ENCODE measurements around the gene NRCAM. TPM values are rescaled to one million over a fixed set of nuclear protein-coding genes. Genes with fewer than 3 reads are reported as not detected.

NRCAM gene
- total and polyA plus RNA-seq, 2 of the 13 experiments (the other 11 are each of a cell fraction or from before 2014, with no cell fraction given): 0.31 to 0.33 TPM

DNA sequence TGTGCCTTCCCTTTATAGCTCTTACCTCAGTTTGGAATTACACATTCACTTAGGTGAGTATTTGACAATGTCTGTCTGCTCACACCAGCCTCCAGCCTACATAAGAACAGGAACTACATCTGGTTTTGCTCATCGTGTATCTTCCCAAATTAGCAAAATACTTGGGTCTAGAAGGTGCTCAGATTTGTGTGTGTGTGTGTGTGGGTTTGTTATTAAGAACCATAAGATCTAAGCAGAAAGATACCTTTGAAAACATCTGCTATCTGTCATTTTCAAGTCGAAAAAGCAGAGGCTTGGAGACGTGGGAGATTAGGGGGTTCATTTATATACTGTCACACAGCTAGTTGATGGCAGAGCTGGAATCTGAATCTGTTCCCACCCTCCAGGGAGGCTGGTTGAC lies 311.3 kb downstream of the NRCAM start:
- ChIA-PET CTCF (ENCODE audit: low intra/inter-chr PET ratio, low total read pairs) (no interaction called here), POLR2A (no interaction called here)
- 15% methylated on average over 3 of the region's 3 CpGs for WGBS (ENCODE audit: low lambda C conversion rate)
- ATAC-seq: no peak
- no peaks in the 10 kb centered on the region for H4K20me1 ChIP-seq (ENCODE audit: insufficient read depth, low read length)
- intact Hi-C loops (cut with micrococcal nuclease; ENCODE audit: unreplicated experiment): loop anchor here (10.0 kb wide), 2 partner anchors 400 to 680 kb away; partner anchors contain the start of gene CBLL1
- H3K36me3 ChIP-seq (replicated peaks in 1 of 2; ENCODE audit: control insufficient read depth in 1 of 2, insufficient read depth in 2 of 2, low read length in 2 of 2): no peaks in the 10 kb centered on the region
- no peak for FAIRE-seq
- TF ChIP-seq HBP1 (CRISPR knock-in tag; IDR thresholded peaks at IDR 0.05; ENCODE audit: low read depth): no peak
- TF ChIP-seq SP4 (CRISPR knock-in tag; IDR thresholded peaks at IDR 0.05): no peak
- TF ChIP-seq, protein P1, sequence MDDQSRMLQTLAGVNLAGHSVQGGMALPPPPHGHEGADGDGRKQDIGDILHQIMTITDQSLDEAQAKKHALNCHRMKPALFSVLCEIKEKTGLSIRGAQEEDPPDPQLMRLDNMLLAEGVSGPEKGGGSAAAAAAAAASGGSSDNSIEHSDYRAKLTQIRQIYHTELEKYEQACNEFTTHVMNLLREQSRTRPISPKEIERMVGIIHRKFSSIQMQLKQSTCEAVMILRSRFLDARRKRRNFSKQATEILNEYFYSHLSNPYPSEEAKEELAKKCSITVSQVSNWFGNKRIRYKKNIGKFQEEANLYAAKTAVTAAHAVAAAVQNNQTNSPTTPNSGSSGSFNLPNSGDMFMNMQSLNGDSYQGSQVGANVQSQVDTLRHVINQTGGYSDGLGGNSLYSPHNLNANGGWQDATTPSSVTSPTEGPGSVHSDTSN (CRISPR knock-in tag; IDR thresholded peaks at IDR 0.05; ENCODE audit: borderline replicate concordance): no peak
- TF ChIP-seq ELF3 (CRISPR knock-in tag; IDR thresholded peaks at IDR 0.05): no peak
- no peak for TF ChIP-seq PAWR (CRISPR knock-in tag; IDR thresholded peaks at IDR 0.05; ENCODE audit: borderline replicate concordance)
- TF ChIP-seq, protein P2, sequence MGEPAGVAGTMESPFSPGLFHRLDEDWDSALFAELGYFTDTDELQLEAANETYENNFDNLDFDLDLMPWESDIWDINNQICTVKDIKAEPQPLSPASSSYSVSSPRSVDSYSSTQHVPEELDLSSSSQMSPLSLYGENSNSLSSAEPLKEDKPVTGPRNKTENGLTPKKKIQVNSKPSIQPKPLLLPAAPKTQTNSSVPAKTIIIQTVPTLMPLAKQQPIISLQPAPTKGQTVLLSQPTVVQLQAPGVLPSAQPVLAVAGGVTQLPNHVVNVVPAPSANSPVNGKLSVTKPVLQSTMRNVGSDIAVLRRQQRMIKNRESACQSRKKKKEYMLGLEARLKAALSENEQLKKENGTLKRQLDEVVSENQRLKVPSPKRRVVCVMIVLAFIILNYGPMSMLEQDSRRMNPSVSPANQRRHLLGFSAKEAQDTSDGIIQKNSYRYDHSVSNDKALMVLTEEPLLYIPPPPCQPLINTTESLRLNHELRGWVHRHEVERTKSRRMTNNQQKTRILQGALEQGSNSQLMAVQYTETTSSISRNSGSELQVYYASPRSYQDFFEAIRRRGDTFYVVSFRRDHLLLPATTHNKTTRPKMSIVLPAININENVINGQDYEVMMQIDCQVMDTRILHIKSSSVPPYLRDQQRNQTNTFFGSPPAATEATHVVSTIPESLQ (CRISPR knock-in tag; conservative IDR thresholded peaks at IDR 0.05): no peak
- TF ChIP-seq PAX8 (CRISPR knock-in tag; IDR thresholded peaks at IDR 0.05; ENCODE audit: borderline replicate concordance): no peak
- no peak for TF ChIP-seq ZNF644 (CRISPR knock-in tag; IDR thresholded peaks at IDR 0.05; ENCODE audit: low read depth)
- no peak for TF ChIP-seq LBX2 (CRISPR knock-in tag; IDR thresholded peaks at IDR 0.05; ENCODE audit: borderline replicate concordance)
- TF ChIP-seq ZNF335 (CRISPR knock-in tag; IDR thresholded peaks at IDR 0.05): no peak
- TF ChIP-seq, protein P3, sequence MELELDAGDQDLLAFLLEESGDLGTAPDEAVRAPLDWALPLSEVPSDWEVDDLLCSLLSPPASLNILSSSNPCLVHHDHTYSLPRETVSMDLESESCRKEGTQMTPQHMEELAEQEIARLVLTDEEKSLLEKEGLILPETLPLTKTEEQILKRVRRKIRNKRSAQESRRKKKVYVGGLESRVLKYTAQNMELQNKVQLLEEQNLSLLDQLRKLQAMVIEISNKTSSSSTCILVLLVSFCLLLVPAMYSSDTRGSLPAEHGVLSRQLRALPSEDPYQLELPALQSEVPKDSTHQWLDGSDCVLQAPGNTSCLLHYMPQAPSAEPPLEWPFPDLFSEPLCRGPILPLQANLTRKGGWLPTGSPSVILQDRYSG (CRISPR knock-in tag; IDR thresholded peaks at IDR 0.05): no peak
- TF ChIP-seq ATM (IDR thresholded peaks at IDR 0.05; ENCODE audit: borderline replicate concordance): no peak
- no peak for TF ChIP-seq STAG1 (CRISPR knock-in tag; IDR thresholded peaks at IDR 0.05)
- TF ChIP-seq HNRNPUL1 (IDR thresholded peaks at IDR 0.05; ENCODE audit: low read depth, low read length): no peak
- no peaks in the 10 kb centered on the region for H3K4me1 ChIP-seq (ENCODE audit: insufficient read depth, low read length)
- peaks cover 0 to 9% of the 10 kb centered on the region in 2 experiments; a peak in 1 of 5 replicates for H3K27me3 ChIP-seq (ENCODE audit: control insufficient read depth in 1 of 2, insufficient read depth in 2 of 2, low read length in 2 of 2)
- no TSS peak for BruUV-seq (replicated peaks)
- H3K9ac ChIP-seq (ENCODE audit: insufficient read depth, low read depth, low read length): no peak overlapping the region
- H3K27ac ChIP-seq (ENCODE audit: extremely low read length, insufficient read depth, low read length): no peak overlapping the region
- H3K4me2 ChIP-seq (ENCODE audit: low read depth, low read length): no peak overlapping the region
- in situ Hi-C loops (cut with HindIII; ENCODE audit: extremely low pct_ligation_motif_present, low pct_unique_long_range_greater_than_20kb): loop anchor here (5.0 kb wide), 1 partner anchor 38 kb away; no protein-coding TSS in a partner anchor
- no peak overlapping the region for H3K4me3 ChIP-seq (replicated peaks in 1 of 3; ENCODE audit: insufficient read depth in 1 of 3, low read depth in 2 of 3, low read length in 3 of 3)
- no peaks in the 10 kb centered on the region for H3K79me2 ChIP-seq (ENCODE audit: insufficient read depth, low read length)
- DNase-seq (ENCODE audit: low spot score): no peak
- no peak overlapping the region for H2AFZ ChIP-seq (ENCODE audit: low read length)
- no peaks in the 10 kb centered on the region for H3K9me3 ChIP-seq (ENCODE audit: low read length)

All from HepG2 (cell line).